HepG2 (cell line): ENCODE data around the gene ADAMTSL3. TPM values are rescaled to one million over a fixed set of nuclear protein-coding genes. Genes with fewer than 3 reads are reported as not detected.

Source experiments
- ATAC-seq: fragments of 200-7000 bp; cut with Tn5 transposase; 3 replicates; pipeline ENCODE4 v1.9.1; 2020; ENCODE audit warnings: mild to moderate bottlenecking, moderate library complexity
- BruUV-seq: library from RNA; stranded (reverse); fragments of 400-500 nt; replicated peaks from 2 replicates; lab custom pipeline; 2021; lab: Mats Ljungman, UMichigan
- CTCF ChIA-PET: fragments of 300-600 bp; formaldehyde crosslinking; extraction: SDS; loops from one replicate; lab custom pipeline; 2021; ENCODE audit warnings: low total read pairs, inconsistent platforms, low intra/inter-chr PET ratio; lab: Yijun Ruan, JAX
- POLR2A ChIA-PET: fragments of 350-600 bp; sonication (Branson Sonifier 250); formaldehyde crosslinking; loops from one replicate; lab custom pipeline; 2020; ENCODE audit warnings: antibody characterized with exemption, inconsistent platforms; lab: Yijun Ruan, JAX
- DNase-seq: peaks from one replicate; pipeline ENCODE4 v3.0.0-alpha.2; 2015; ENCODE audit warnings: low spot score
- FAIRE-seq: peaks from 3 replicates; lab custom pipeline; 2011; peaks lifted over from hg19 to GRCh38; lab: Jason Lieb, UNC
- H2AFZ ChIP-seq: one replicate; pipeline ENCODE4 v1.6.1; 2011; ENCODE audit warnings: low read length, inconsistent platforms
- H3K27ac ChIP-seq: fragments of 300-600 bp; 3 replicates; pipeline ENCODE4 v1.8.0; 2011; ENCODE audit warnings: mixed run types, mild to moderate bottlenecking, mixed read lengths, low read length, inconsistent platforms; ENCODE audit not compliant: insufficient read depth; ENCODE audit errors: extremely low read length
- H3K27me3 ChIP-seq, 2 experiments: fragments of 200-600 bp in 1 of 2; 2 replicates in 1 of 2; 3 replicates in 1 of 2; pipeline versions ENCODE4 v1.6.0 to v1.8.0; 2011; ENCODE audit warnings: low read length in 2 of 2, mild to moderate bottlenecking in 2 of 2, moderate library complexity in 2 of 2, inconsistent platforms in 1 of 2; ENCODE audit not compliant: insufficient read depth in 2 of 2, control insufficient read depth in 1 of 2
- H3K36me3 ChIP-seq, 2 experiments: fragments of 200-600 bp in 1 of 2; replicated peaks in 1 of 2; 2 replicates in 1 of 2; 3 replicates in 1 of 2; pipeline versions ENCODE4 v1.5.1 to v1.8.0; 2011; ENCODE audit warnings: low read length in 2 of 2, inconsistent platforms in 1 of 2; ENCODE audit not compliant: insufficient read depth in 2 of 2, control insufficient read depth in 1 of 2
- H3K4me1 ChIP-seq: 2 replicates; pipeline ENCODE4 v1.5.1; 2012; ENCODE audit warnings: low read length, inconsistent platforms; ENCODE audit not compliant: insufficient read depth
- H3K4me2 ChIP-seq: 2 replicates; pipeline ENCODE4 v1.6.0; 2011; ENCODE audit warnings: low read depth, low read length, inconsistent platforms
- H3K4me3 ChIP-seq, 3 experiments: fragments of 200-600 bp in 1 of 3; sonication (generic), shearing (Covaris generic) in 1 of 3; replicated peaks in 1 of 3; 2 replicates each; pipeline ENCODE4 v1.5.1; 2011 to 2016; ENCODE audit warnings: low read length in 3 of 3, inconsistent platforms in 2 of 3, low read depth in 2 of 3, mild to moderate bottlenecking in 2 of 3, control low read depth in 1 of 3, mixed read lengths in 1 of 3; ENCODE audit not compliant: insufficient read depth in 1 of 3
- H3K79me2 ChIP-seq: one replicate; pipeline ENCODE4 v1.6.1; 2011; ENCODE audit warnings: low read length, inconsistent platforms; ENCODE audit not compliant: insufficient read depth
- H3K9ac ChIP-seq: 2 replicates; pipeline ENCODE4 v1.6.0; 2011; ENCODE audit warnings: mild to moderate bottlenecking, low read depth, low read length, inconsistent platforms; ENCODE audit not compliant: insufficient read depth
- H3K9me3 ChIP-seq: 2 replicates; pipeline ENCODE4 v1.5.1; 2012; ENCODE audit warnings: mild to moderate bottlenecking, low read length
- H4K20me1 ChIP-seq: 2 replicates; pipeline ENCODE4 v1.6.0; 2011; ENCODE audit warnings: inconsistent platforms, mild to moderate bottlenecking, low read length, moderate library complexity; ENCODE audit not compliant: insufficient read depth
- ATF5 ChIP-seq: sonication (generic); formaldehyde crosslinking; IDR thresholded peaks from 2 replicates; pipeline ENCODE4 v1.4.0; 2020; ENCODE audit warnings: mild to moderate bottlenecking, low read depth, missing genetic modification reagents
- NKX3-1 ChIP-seq: sonication (generic); formaldehyde crosslinking; IDR thresholded peaks from 2 replicates; pipeline ENCODE4 v1.5.0; 2020; ENCODE audit warnings: missing genetic modification reagents
- PCBP1 ChIP-seq: fragments of 200-400 bp; formaldehyde crosslinking; IDR thresholded peaks from 2 replicates; pipeline ENCODE4 v1.6.1; 2017; ENCODE audit warnings: mild to moderate bottlenecking, low read depth, low read length, borderline replicate concordance
- RFX5 ChIP-seq: IDR thresholded peaks from 2 replicates; pipeline ENCODE4 v1.6.1; 2011; ENCODE audit warnings: low read depth, low read length, improper control_type of control experiment
- ZNF205 ChIP-seq: IDR thresholded peaks from 2 replicates; pipeline ENCODE4 v1.6.1; 2018; ENCODE audit warnings: missing biosample characterization, missing genetic modification reagents
- ZNF543 ChIP-seq: sonication (generic); formaldehyde crosslinking; IDR thresholded peaks from 2 replicates; pipeline ENCODE4 v1.4.0; 2020; ENCODE audit warnings: mild to moderate bottlenecking, missing genetic modification reagents
- ZNF589 ChIP-seq: sonication (generic); formaldehyde crosslinking; conservative IDR thresholded peaks from 2 replicates; pipeline ENCODE4 v1.8.0; 2022; ENCODE audit warnings: mild to moderate bottlenecking, moderate library complexity, missing genetic modification reagents
- ZNF883 ChIP-seq: sonication (generic); formaldehyde crosslinking; IDR thresholded peaks from 2 replicates; pipeline ENCODE4 v1.5.1; 2020; ENCODE audit warnings: mild to moderate bottlenecking, missing genetic modification reagents; ENCODE audit errors: not compliant biosample characterization
- WGBS: methylation state at CpG from one replicate; pipeline ENCODE4 v1.1.6; 2017; ENCODE audit warnings: low lambda C conversion rate; 5-methylcytosine and 5-hydroxymethylcytosine counted together
- in situ Hi-C: cut with HindIII; loops from 2 replicates; pipeline ENCODE4 v1.10.0; 2017; ENCODE audit warnings: low pct_unique_long_range_greater_than_20kb; ENCODE audit not compliant: extremely low pct_ligation_motif_present
- intact Hi-C: fragments of 100-400 bp; cut with micrococcal nuclease; formaldehyde crosslinking; loops from one replicate; pipeline ENCODE4 v1.10.0; 2022; ENCODE audit not compliant: unreplicated experiment
- polyA plus RNA-seq, 8 experiments: library from polyadenylated mRNA; depleted of rRNA in 3 of 8; stranded (reverse) in 7 of 8; unstranded in 1 of 8; fragments of >200 nt; fragmentation: Illumina TruSeq in 4 of 8; extraction: Trizol in 4 of 8; gene quantifications; 2 replicates each; pipeline versions ENCODE4 v1.2.1 to v1.2.3, GENCODE V29; 2011 to 2016; ENCODE audit warnings: low read depth in 4 of 8, missing spikeins in 1 of 8, mixed read lengths in 1 of 8; ENCODE audit not compliant: insufficient read depth in 1 of 8
- total RNA-seq, 5 experiments: library from RNA; depleted of rRNA; stranded (reverse); fragments of >200 nt; fragmentation: Illumina TruSeq; extraction: Trizol; gene quantifications; 2 replicates each; pipeline ENCODE4 v1.2.3, GENCODE V29; 2016; ENCODE audit warnings: low read depth in 1 of 5
- TF ChIP-seq, protein P1 (sequence below): sonication (generic); formaldehyde crosslinking; IDR thresholded peaks from 2 replicates; pipeline ENCODE4 v1.8.1; 2023; ENCODE audit warnings: mild to moderate bottlenecking, missing genetic modification reagents, borderline replicate concordance

The ADAMTSL3 gene
- total and polyA plus RNA-seq, 2 of the 13 experiments (the other 11 are each of a cell fraction or from before 2014, with no cell fraction given): 0.04 to 0.09 TPM

GRCh38 chr15:83604549-83604948 is 49.4 kb upstream of the ADAMTSL3 start:
- Histone ChIP-seq H3K9ac (no peak overlapping the region), H3K27me3 (no peaks in the 10 kb centered on the region), H3K9me3 (no peaks in the 10 kb centered on the region; the same call in 1 of the 2 replicates), H3K36me3 (no peaks in the 10 kb centered on the region), H3K79me2 (no peaks in the 10 kb centered on the region), H3K4me2 (no peak overlapping the region), H3K4me1 (no peaks in the 10 kb centered on the region), H2AFZ (no peak overlapping the region), H3K27ac (no peak overlapping the region)
- DNase-seq (no peak), FAIRE-seq (no peak)
- in situ Hi-C loops (no loop called here), intact Hi-C loops (no loop called here)
- BruUV-seq: no TSS peak
- POLR2A ChIA-PET: no interaction called here
- TF ChIP-seq ZNF543 (CRISPR knock-in tag): no peak
- no peak for TF ChIP-seq ZNF589 (CRISPR knock-in tag)
- no peak for TF ChIP-seq NKX3-1 (CRISPR knock-in tag)
- no peak for TF ChIP-seq ZNF205 (CRISPR knock-in tag)
- TF ChIP-seq ATF5 (CRISPR knock-in tag): no peak
- no peak for TF ChIP-seq PCBP1
- TF ChIP-seq, protein P1, sequence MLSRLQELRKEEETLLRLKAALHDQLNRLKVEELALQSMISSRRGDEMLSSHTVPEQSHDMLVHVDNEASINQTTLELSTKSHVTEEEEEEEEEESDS (CRISPR knock-in tag): no peak
- no peak for TF ChIP-seq RFX5
- no peak for TF ChIP-seq ZNF883
- TF ChIP-seq, all 625 proteins: peak for 0
- no peak overlapping the region for H3K4me3 ChIP-seq
- H4K20me1 ChIP-seq: no peaks in the 10 kb centered on the region
- no peak for ATAC-seq
- CTCF ChIA-PET: no interaction called here
- WGBS: 3% methylated on average over 1 of the region's 1 CpG
